ENCODE data around the gene CLDN18. TPM values are rescaled to one million over a fixed set of nuclear protein-coding genes. Genes with fewer than 3 reads are reported as not detected.

CLDN18 gene
- total and polyA plus RNA-seq, 4 donors = 31.4 to 316 (median 116) TPM

DNA sequence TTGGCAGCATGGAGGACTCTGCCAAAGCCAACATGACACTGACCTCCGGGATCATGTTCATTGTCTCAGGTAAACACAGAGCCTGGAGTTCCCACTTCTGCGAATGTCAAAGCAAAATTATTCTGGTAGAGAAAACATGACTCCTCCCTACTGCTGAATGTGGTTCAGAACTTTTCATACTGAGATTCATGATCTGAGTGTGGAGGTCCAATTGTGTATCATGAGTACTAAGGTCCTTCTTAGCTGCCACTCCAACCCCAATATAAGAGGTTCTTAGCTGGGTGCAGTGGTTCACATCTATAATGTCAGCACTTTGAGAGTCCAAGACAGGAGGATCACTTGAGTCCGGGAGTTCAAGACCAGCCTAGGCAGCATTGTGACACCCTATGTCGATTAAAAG lies 13.8 kb downstream of the CLDN18 start:
- no peaks in the 10 kb centered on the region for H3K9me3 ChIP-seq (ENCODE audit: control insufficient read depth in 4 of 4, insufficient read depth in 3 of 4, low read length in 3 of 4)
- TF ChIP-seq CTCF (IDR thresholded peaks at IDR 0.05; ENCODE audit: control extremely low read depth, extremely low read depth) = no peak
- WGBS, 2 donors = 93 to 94% methylated on average over 4 of the region's 4 CpGs

GRCh38 chr3:138025553-138025952 lies 15.6 kb downstream of the CLDN18 start:
- ATAC-seq (ENCODE audit: insufficient read depth, low FRiP score) (no peak), DNase-seq (no peak)
- Histone ChIP-seq H3K4me1 (ENCODE audit: control insufficient read depth in 5 of 5, insufficient read depth in 5 of 5, low read length in 5 of 5) (peaks cover 0 to 4% (median 0%) of the 10 kb centered on the region in 5 donors), H3K4me3 (no peak overlapping the region), H3K27ac (ENCODE audit: low read depth in 1 of 2, low read length in 1 of 2) (peak overlapping the region in 1 of 2 donors; percentile 3), H3K9ac (ENCODE audit: insufficient read depth in 1 of 2, low read length in 2 of 2) (no peak overlapping the region), H3K27me3 (ENCODE audit: control insufficient read depth in 3 of 3, insufficient read depth in 3 of 3, low read length in 2 of 3) (no peaks in the 10 kb centered on the region), H3K36me3 (ENCODE audit: control insufficient read depth in 4 of 4, insufficient read depth in 4 of 4, low read length in 4 of 4) (peaks cover 0 to 7% (median 2%) of the 10 kb centered on the region in 4 donors), H3K9me3 (ENCODE audit: control insufficient read depth in 4 of 4, insufficient read depth in 3 of 4, low read length in 3 of 4) (no peaks in the 10 kb centered on the region)
- no peak for TF ChIP-seq CTCF (IDR thresholded peaks at IDR 0.05; ENCODE audit: control extremely low read depth, extremely low read depth)

More for the DNA sequence above, 13.8 kb downstream of the CLDN18 start:
- Histone ChIP-seq H3K4me1 (ENCODE audit: control insufficient read depth in 5 of 5, insufficient read depth in 5 of 5, low read length in 5 of 5) (peaks cover 0 to 5% (median 0%) of the 10 kb centered on the region in 5 donors), H3K9ac (ENCODE audit: insufficient read depth in 1 of 2, low read length in 2 of 2) (no peak overlapping the region), H3K27me3 (ENCODE audit: control insufficient read depth in 3 of 3, insufficient read depth in 3 of 3, low read length in 2 of 3) (no peaks in the 10 kb centered on the region), H3K36me3 (ENCODE audit: control insufficient read depth in 4 of 4, insufficient read depth in 4 of 4, low read length in 4 of 4) (no peaks in the 10 kb centered on the region), H3K4me3 (no peak overlapping the region), H3K27ac (ENCODE audit: low read depth in 1 of 2, low read length in 1 of 2) (no peak overlapping the region)
- ATAC-seq (ENCODE audit: insufficient read depth, low FRiP score) = no peak
- no peak for DNase-seq

DNA sequence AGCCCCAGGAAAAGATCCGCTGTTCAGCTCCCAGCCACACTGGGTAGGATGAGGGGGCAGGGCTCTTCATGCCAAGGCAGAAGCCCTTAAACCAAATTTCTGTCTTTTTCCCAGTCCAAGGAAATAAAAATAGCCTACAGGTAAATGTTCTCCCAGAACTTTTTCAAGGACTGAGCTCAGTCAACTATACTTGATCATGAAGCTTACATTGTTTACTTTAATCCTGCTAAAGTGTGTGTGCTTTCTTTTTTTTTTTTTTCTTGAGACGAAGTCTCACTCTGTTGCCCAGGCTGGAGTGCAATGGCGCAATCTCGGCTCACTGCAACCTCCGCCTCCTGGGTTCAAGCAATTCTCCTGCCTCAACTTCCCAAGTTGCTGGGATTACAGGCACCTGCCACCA lies 17.9 kb downstream of the CLDN18 start:
- H3K9me3 ChIP-seq (ENCODE audit: control insufficient read depth in 4 of 4, insufficient read depth in 3 of 4, low read length in 3 of 4) = no peaks in the 10 kb centered on the region
- DNase-seq (no peak), ATAC-seq (ENCODE audit: insufficient read depth, low FRiP score) (no peak)
- TF ChIP-seq CTCF (IDR thresholded peaks at IDR 0.05; ENCODE audit: control extremely low read depth, extremely low read depth) = no peak
- no peaks in the 10 kb centered on the region for H3K27me3 ChIP-seq (ENCODE audit: control insufficient read depth in 3 of 3, insufficient read depth in 3 of 3, low read length in 2 of 3)
- H3K4me1 ChIP-seq (ENCODE audit: control insufficient read depth in 5 of 5, insufficient read depth in 5 of 5, low read length in 5 of 5) = peaks cover 0 to 4% (median 0%) of the 10 kb centered on the region in 5 donors
- WGBS, 2 donors = 80 to 90% methylated on average over 5 of the region's 5 CpGs
- H3K36me3 ChIP-seq (ENCODE audit: control insufficient read depth in 4 of 4, insufficient read depth in 4 of 4, low read length in 4 of 4) = peaks cover 0 to 7% (median 3%) of the 10 kb centered on the region in 4 donors
- no peak overlapping the region for H3K4me3 ChIP-seq
- no peak overlapping the region for H3K9ac ChIP-seq (ENCODE audit: insufficient read depth in 1 of 2, low read length in 2 of 2)
- peak overlapping the region in 1 of 2 donors; percentile 26 for H3K27ac ChIP-seq (ENCODE audit: low read depth in 1 of 2, low read length in 1 of 2)

DNA sequence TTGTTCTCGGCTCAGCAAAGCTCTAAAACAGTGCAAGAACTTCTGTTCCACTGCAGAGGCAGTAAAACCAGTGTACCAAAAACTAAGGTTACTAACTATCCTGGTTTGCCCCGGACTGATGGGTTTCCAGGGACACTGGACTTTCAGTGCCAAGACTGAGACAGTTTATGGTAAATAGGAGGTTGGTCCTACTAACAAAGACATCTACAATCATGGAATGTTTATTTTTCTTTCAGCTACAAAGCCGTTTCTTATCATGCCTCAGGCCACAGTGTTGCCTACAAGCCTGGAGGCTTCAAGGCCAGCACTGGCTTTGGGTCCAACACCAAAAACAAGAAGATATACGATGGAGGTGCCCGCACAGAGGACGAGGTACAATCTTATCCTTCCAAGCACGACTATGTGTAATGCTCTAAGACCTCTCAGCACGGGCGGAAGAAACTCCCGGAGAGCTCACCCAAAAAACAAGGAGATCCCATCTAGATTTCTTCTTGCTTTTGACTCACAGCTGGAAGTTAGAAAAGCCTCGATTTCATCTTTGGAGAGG lies 20.8 kb downstream of the CLDN18 start:
- TF ChIP-seq CTCF (IDR thresholded peaks at IDR 0.05; ENCODE audit: control extremely low read depth, extremely low read depth) = no peak
- ATAC-seq (ENCODE audit: insufficient read depth, low FRiP score) (no peak), DNase-seq (no peak)
- 87 to 92% methylated on average over 11 of the region's 11 CpGs for WGBS, 2 donors
- peaks cover 0 to 4% (median 0%) of the 10 kb centered on the region in 5 donors for H3K4me1 ChIP-seq (ENCODE audit: control insufficient read depth in 5 of 5, insufficient read depth in 5 of 5, low read length in 5 of 5)
- H3K9me3 ChIP-seq (ENCODE audit: control insufficient read depth in 4 of 4, insufficient read depth in 3 of 4, low read length in 3 of 4) = no peaks in the 10 kb centered on the region
- no peak overlapping the region for H3K9ac ChIP-seq (ENCODE audit: insufficient read depth in 1 of 2, low read length in 2 of 2)
- H3K4me3 ChIP-seq = no peak overlapping the region
- no peaks in the 10 kb centered on the region for H3K27me3 ChIP-seq (ENCODE audit: control insufficient read depth in 3 of 3, insufficient read depth in 3 of 3, low read length in 2 of 3)
- H3K27ac ChIP-seq (ENCODE audit: low read depth in 1 of 2, low read length in 1 of 2) = no peak overlapping the region
- H3K36me3 ChIP-seq (ENCODE audit: control insufficient read depth in 4 of 4, insufficient read depth in 4 of 4, low read length in 4 of 4) = peaks cover 0 to 8% (median 4%) of the 10 kb centered on the region in 4 donors

All from lung (tissue), 12 donors.